GM12864 (cell line): Measurements from ENCODE around the gene KCNMA1.

Source experiments
- DNase-seq: peaks from one replicate; pipeline ENCODE4 v3.0.0-alpha.2; 2011; ENCODE audit warnings: low read depth
- H3K4me3 ChIP-seq: 2 replicates; pipeline ENCODE4 v1.5.1; 2011; ENCODE audit warnings: mild to moderate bottlenecking, low read depth, low read length, control low read depth
- TF ChIP-seq, protein P1 (sequence below): IDR thresholded peaks from 2 replicates; pipeline ENCODE4 v1.5.1; 2011; ENCODE audit warnings: low read depth, mild to moderate bottlenecking, moderate library complexity, low read length, control low read depth, inconsistent platforms; ENCODE audit errors: missing control alignments

The KCNMA1 gene

DNA sequence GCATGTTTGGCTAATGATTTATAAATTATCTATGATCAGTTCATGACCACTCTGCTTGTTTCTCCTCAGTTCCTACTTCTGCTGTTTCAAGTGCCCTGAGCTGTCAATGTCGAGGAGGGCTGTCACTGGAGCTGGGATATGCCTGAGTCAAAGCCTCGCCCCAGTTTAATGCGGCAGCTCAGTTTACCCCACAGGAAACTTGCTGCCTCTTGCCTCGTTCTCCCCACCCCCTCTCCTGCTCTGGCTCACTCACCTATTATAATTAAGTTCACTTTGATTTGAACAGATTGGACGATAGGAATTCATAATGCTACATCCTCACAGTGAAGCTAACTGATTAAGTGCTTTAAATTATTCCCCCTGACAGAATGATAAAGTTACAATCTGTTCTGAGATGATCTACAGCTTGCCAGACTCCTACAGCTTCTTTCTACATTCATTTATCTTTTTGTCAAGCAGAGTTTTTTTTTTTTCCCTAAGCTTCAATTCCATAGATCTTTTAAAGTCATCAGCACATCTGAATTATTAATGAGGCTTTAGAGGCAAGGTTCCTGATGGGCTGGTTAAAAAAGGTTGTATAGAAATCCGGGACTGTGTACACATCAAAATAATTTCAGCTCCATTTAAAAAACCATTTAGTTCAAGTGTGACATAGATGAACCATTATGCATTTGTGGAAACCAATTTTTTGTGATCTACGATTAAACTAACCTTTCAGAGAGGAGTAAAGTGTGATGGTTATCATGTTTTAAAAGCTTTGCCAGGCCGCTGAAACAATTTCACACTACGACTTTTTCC, 758.3 kb downstream of the KCNMA1 start:
- no peak for DNase-seq
- H3K4me3 ChIP-seq: no peak overlapping the region
- TF ChIP-seq, protein P1, sequence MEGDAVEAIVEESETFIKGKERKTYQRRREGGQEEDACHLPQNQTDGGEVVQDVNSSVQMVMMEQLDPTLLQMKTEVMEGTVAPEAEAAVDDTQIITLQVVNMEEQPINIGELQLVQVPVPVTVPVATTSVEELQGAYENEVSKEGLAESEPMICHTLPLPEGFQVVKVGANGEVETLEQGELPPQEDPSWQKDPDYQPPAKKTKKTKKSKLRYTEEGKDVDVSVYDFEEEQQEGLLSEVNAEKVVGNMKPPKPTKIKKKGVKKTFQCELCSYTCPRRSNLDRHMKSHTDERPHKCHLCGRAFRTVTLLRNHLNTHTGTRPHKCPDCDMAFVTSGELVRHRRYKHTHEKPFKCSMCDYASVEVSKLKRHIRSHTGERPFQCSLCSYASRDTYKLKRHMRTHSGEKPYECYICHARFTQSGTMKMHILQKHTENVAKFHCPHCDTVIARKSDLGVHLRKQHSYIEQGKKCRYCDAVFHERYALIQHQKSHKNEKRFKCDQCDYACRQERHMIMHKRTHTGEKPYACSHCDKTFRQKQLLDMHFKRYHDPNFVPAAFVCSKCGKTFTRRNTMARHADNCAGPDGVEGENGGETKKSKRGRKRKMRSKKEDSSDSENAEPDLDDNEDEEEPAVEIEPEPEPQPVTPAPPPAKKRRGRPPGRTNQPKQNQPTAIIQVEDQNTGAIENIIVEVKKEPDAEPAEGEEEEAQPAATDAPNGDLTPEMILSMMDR: no peak

DNA sequence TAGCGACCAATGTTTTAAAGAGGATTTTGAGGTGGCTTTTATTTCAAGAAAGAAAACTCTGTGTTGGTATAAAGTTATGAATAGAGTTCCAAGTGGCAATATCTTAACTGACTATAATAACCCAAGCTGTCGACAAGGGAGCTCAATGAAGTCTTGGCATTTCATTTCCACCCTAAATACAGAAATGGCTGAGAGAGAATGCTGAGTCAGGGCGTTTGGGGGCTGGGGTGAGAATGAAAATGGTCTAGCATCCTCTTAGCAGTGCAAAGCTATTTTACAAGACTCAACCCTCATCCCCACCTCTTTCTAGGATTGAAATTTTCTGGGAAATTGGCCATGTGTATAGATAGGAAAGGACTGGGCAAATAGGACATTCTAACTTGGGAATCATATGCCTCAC, 759.1 kb downstream of the KCNMA1 start:
- no peak overlapping the region for H3K4me3 ChIP-seq
- DNase-seq: no peak
- TF ChIP-seq, protein P1: no peak

DNA sequence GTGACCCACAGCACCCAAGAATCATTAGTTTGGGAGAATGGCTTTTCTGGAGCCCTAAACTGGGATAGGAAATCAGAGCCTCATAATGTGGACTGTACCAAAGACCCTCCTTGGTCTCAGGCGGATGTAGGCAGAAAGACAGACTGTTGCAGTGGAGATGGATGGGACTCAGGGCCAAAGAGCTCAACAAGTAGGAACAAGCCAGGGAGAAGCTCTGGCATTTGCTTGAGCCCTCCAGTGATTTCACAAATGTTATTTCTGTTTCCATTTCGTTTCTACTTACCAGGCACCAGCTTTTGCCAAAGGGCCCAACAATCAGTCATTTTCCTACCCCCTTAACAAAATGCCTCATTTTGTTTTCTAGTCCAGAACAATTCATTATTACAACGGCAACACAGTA, 762.7 kb downstream of the KCNMA1 start:
- TF ChIP-seq, protein P1: no peak
- H3K4me3 ChIP-seq: no peak overlapping the region
- no peak for DNase-seq

DNA sequence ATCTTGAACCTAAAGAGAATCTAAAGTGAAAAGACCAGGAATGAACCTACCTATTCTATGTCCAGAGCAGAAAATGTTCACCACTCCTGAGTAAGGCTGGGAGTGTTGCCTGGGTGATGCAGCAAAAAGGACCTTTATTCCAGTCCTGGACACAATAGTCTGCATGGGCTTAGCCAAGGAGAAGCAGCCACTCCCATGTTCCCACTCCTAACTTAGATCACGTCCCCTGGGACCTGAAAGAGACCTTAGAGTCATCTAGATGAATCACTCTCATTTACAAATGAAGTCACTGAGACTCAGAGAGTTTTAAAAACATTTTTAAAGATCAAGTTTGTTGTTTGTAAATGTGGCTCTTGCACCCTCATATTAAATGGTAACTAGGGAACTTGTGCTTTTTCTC, 763.4 kb downstream of the KCNMA1 start:
- no peak overlapping the region for H3K4me3 ChIP-seq
- TF ChIP-seq, protein P1: no peak
- DNase-seq: no peak

DNA sequence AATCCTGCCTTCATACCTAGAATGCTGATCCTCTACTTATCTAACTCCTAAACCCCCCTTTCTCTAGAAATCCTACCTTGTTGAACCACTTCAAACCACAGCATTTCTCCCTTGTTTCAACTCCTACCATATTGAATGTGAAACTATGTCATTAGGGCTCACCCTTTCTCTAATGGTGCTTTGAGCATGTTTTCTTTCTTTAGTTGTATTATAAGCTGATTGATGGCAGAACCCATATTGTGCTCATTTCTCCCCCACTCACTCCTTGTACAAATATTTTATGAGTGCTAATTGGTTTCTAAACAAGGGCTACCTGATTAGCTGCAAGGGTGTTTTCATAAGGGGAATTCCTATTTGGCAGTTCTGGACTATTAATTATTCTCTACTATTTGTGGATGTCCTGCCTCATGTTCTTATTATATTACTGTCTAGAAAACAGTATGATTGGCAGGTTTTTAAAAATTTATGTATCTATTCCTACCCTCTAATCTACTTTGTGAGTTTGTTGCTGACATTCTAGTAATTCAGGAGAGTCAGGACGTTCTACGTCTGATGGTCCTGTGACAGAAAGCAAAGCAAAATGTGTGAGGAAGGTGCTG, 765.8 kb downstream of the KCNMA1 start:
- no peak for DNase-seq
- TF ChIP-seq, protein P1: no peak
- H3K4me3 ChIP-seq: no peak overlapping the region

DNA sequence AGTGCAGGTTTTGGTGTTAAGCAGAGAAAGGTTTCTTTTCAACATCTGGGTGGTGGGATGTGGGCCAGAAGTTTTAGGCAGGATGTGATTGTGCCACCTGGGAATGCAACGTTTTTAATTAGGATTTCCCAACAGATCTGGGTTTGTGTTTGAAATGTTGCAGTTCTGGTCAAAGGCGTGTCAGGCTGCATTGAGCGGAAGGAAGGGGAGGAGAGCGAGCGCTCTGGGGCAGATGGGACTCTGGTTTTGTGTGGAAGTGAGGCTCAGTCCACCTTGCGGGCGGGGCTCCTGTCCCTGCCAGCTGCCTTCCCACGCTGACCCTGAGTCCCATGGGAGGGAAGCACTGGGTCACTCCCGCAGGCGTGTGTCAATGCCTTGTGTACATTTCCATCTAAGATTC, 767.7 kb downstream of the KCNMA1 start:
- TF ChIP-seq, protein P1: no peak
- DNase-seq: no peak
- no peak overlapping the region for H3K4me3 ChIP-seq
